GM21360 (cell line): ENCODE results near the gene RHBG.

ENCODE experiments used
- ATAC-seq: cut with Tn5 transposase; IDR thresholded peaks from one replicate; pipeline ENCODE4 v1.9.1; 2021; ENCODE audit warnings: mild to moderate bottlenecking, moderate library complexity; ENCODE audit not compliant: unreplicated experiment

Gene RHBG

DNA sequence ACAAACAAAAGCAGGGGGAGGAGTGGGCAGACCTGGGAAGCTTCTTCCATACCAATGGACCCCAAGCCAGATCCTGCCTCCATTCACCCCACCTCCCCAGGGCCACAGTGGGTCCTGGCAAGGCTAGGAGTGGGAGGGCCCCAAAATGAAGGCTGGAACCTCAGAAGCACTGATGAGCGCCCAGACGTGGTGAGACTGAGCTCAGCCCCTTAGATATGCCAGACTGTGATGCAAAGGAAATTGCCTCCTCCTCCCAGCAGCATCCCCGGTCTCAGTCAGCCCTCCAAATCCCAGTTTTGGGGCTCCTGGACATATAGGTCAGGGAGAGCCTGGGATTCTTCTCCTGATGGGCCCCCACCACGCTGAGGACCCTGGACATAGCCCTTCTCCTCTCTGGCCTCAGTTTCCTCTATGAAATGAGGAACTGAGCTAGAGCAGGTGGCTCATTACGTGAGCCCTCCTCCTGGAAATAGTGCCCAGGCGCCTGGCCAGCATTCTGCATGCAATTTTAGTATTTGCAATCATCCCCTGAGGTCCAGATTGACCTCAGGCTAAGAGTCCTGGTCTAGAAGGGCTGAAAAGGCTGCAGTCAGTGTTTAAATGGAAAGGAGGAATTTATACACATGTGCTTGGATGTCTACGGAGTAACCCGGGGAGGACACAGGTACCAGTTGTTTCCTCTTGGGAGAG is 33.5 kb downstream of the RHBG start:
- ATAC-seq = no peak

DNA sequence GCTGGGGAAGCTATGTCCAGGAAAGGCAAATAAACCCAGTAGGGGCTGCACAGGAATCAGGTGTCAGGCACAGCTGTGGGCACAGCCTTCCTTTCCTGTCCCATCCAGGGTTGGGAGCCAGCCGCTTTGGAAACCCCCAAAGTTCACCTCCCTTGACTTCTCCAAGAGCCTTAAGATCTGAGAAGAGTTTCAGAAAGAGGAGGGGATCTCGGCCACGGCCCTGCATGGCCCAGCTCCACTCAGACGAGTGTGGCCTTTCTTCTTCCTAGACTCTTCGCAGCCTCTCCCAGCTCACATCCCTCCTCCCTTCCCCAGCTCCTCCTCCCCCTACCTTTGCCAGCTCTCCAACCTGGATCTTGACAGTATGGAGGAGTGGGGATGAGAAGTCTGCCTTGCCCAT is 36.7 kb downstream of the RHBG start:
- no peak for ATAC-seq

GRCh38 chr1:156406251-156406650 is 37.2 kb downstream of the RHBG start:
- ATAC-seq = no peak

DNA sequence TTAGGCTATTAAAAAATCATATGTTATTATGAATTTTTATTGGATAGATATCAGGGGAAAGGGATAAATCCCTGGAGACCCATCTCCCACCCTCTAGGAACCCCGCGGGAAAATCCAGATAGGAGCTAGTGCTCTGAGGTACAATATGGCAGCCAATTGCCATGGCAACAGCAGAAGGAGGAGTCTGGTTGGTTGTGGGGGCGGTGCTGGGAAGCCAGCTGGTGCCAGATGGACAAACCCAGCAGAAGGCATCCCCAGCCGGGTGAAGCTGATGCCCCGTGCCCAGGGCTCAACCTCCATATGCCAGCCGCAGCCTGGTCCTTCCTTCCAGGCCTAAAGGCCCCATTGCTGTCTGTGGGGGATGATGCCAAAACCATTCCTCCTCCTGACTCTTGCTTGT is 38.3 kb downstream of the RHBG start:
- no peak for ATAC-seq

DNA sequence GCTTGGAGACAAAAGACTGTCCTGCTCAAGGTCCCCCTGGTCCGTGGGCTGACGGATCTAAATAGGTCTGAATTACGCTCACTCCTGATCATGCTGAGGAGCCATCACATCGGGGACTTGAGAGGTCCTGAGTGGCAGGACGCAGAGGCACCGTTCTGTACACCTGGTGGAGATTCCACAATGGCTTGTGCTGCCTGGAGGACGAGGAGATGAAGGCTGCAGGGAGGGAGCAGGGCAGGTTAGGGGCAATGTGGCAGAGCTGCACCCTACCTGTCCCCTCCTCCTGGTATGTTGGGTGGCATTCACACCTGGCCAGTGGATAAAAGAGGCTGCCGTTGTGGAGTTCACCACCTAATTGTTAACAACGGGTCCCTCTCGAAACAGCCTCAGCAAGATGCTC is 38.7 kb downstream of the RHBG start:
- ATAC-seq = no peak

DNA sequence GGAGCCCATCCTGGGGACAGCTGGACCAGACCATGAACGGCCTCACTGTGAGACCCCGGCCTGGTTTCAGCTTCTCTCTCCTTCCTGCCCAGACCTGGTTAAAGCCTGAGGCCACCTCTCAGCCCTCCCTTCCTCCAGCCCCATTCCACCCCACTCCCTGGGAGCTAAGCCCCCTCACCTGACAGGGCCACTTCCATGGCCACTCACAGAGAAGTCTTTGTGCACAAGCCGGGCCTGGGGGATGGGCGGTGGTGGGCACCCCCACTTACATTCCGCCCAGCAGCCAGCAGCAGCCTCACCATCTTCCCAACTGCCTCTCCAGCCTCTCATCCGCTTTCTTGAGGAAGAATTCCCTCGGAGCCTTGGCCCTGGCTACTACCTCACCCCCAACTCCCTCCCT is 40.4 kb downstream of the RHBG start:
- no peak for ATAC-seq

GRCh38 chr1:156410238-156410637 is 41.2 kb downstream of the RHBG start:
- ATAC-seq = no peak

GRCh38 chr1:156410740-156411139 is 41.7 kb downstream of the RHBG start:
- no peak for ATAC-seq

- ATAC-seq = no peak
Measured at GRCh38 chr1:156412653-156413321, 43.8 kb downstream of the RHBG start.

DNA sequence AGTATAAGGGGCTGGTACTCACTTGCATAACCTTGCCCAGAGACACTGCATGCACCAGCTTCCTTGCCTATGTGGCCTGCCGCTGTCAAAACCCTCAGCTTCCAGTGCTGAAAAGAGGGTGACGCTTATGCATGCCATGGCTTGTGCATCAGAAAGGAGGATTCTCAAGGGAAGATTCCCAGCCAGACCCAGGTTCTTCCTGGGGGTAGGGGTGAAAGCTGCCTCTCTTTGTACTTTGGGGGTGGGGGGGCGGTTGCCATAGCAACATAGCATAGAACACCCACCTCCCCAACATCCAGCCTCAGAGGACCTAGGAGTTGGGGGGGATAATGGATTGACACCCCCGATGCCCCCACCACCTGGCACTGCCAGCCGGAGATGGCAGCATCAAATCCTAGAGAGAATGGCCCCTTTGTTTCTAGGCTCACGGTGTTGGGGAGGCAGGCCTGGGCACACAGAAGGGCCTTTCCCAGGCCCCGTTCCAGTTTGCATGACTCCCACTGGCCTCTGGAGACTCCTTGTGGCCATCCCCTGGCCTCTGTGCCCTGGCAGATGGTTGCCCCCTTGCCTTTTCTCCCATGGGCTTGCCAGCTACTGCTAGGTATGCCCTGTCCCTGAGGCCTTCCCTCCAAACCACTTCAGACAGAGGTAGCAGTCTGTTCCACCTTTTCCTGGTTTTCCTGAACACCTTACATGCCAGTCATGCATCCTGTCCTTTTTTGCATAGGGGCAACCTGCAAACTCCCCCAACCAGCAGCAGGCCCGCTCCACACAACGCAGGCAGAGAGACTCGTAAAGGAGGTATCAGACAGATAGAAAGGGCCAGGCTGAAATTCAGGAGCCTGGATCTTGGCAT is 44.6 kb downstream of the RHBG start:
- no peak for ATAC-seq

DNA sequence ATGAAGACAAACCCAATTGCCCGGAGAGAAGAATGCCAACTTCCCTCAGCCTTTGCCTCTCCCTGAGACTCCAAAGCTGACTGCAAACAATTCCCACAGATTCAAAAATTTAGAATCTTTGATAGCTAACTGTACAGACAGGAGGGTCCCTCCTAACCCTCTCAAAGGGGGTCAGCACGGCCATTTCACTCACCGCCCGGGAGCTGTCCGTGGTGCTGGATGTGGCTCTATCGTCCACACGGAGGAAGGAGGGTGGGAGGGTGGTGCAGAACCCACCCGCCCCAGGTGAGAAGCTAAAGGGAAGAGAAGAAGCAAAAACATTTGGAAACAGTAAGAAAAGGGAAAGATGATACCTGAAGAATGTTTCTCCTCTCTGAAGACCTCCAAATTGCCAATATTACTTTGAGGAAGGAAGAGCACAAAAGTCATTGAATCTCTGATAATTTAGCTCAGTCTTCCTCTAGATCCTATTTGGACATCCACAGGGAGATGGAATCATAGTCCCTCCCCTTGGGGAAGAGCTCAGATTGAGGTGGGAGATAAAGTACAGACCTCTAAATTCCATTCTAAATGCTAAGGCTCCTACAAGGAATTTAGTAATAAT is 45.6 kb downstream of the RHBG start:
- no peak for ATAC-seq

DNA sequence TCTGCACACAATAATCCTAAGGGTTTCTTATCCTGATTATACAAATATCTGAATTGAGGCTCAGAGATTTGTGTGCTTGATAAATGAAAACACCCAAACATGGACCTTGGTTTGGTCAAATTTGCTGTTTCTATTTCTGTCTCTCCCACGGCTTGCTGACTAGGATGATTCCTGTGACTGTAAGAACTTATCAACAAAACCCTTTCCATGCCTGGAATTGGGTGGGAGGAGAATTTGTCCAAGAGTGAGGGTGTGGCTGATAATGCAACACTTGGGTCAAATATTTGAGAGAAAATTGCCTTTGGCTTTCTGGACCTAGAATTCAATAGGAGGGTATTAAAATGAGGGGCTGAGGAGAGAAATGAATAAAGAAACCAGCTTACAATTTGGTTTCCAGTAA is 48.0 kb downstream of the RHBG start:
- ATAC-seq = no peak

- no peak for ATAC-seq
Measured at GRCh38 chr1:156417401-156418020, 48.5 kb downstream of the RHBG start.

GRCh38 chr1:156418416-156419070 is 49.5 kb downstream of the RHBG start:
- no peak for ATAC-seq

GRCh38 chr1:156419854-156420204 is 50.8 kb downstream of the RHBG start:
- no peak for ATAC-seq

DNA sequence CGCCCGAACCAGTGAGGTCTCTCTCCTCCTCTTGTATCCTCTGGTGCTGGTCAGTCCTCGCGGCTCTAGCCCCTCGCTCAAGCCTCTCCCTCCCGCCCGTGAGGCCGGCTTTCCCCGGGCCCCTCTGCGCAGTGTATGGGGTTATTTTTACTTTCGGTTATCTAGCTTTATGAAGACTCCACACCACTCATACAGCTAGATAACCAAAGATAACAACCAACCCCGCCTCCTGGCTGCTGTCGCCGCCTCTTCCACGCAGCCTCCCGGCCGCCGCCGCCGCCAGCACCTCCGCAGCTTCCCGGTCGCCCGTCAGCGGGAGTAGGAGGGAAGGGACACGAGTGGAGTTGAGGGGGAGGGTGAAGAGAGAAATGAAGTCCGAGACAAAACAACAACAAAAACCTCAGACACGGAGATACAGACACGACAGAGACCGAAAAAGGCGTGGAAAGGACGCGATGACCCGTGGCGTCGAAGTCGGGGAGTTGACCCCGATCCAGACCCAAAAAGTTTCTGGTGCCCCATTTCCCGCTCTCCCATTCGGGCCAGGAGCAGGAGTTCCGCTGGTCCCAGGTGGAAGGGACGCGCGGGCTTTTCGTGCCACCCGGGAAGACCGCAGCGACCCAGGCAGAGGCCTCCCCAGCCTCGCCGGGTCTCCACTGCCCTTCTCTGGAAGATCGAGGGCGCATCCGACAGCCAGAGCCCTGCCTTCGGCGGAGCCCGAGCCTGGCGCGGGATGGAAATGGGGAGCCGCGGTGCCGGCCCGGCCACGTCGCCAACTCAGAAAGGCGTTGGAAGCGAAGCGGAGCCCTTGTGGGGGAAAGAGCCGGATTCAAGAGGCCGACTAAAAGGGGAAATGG is 51.4 kb downstream of the RHBG start:
- no peak for ATAC-seq

GRCh38 chr1:156421062-156421938 is 52.3 kb downstream of the RHBG start:
- peak; percentile 59 for ATAC-seq

DNA sequence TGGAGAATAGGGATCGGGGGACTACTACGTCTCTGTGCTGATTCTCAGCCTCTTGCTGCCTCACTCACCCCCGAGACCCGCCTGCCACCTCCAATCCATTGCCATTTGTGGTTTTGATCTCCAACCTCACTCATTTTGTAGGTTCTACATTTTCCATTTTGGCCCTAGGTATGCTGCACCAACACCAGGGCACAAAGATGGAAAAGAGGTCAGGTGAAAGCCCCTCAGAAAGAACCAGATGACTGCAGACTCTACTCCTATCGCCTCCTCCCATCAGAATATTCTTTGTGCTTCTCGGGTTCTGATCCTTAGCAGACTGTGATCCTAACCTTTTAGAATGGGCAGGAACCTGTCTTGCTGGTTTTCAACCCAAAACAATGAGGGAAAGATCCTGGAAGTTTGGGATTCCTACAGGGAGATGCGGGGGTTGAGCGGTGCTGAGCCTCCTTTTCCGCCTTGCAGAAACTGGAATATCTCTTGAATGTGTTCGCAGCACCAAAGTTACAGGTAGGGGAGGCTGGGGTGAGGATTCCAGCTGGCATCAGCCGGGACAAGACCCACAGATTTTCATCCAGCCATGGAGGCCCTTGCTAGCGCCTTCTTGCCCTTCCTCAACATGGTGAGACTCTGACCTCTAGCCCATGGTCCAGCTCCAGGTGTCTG is 53.1 kb downstream of the RHBG start:
- no peak for ATAC-seq
